ENCODE data around the gene ARPC2.

- TF ChIP-seq CTCF (IDR thresholded peaks at IDR 0.05 in 4 of 5, conservative IDR thresholded peaks at IDR 0.05 in 1 of 5) (no peak), POLR2A (IDR thresholded peaks at IDR 0.05) (no peak)
Measured at GRCh38 chr2:218252509-218253231, 35.7 kb downstream of the ARPC2 start.

All from gastrocnemius medialis (tissue), 4 donors.